ENCODE results near the gene RGCC.

Gene RGCC

DNA sequence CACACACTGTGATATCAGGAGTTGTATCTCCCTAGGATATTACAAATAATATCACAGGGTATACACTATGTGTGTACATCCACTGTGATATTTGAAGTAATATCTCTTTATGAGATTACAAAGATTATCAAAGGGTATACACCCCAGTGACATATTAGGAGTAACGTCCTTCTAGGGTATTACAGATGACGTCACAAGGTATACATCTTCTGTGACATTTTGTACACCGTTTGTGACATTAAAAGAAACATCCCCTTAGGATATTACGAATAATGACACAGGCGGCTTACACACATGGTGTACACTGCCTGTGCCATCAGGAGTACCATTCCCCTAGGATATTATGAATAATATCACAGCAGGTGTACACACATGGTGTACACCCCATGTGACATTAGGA, 13.4 kb upstream of the RGCC start:
- Histone ChIP-seq H3K27ac (ENCODE audit: extremely low read depth, low read depth, low read length) (no peak overlapping the region), H3K4me1 (ENCODE audit: control insufficient read depth, insufficient read depth, low read length) (no peaks in the 10 kb centered on the region), H3K36me3 (ENCODE audit: control insufficient read depth in 2 of 2, insufficient read depth in 1 of 2, low read length in 2 of 2) (no peaks in the 10 kb centered on the region), H3K9me3 (ENCODE audit: control insufficient read depth, insufficient read depth, low read depth, low read length) (no peaks in the 10 kb centered on the region), H3K4me3 (ENCODE audit: low read depth, low read length) (no peak overlapping the region)
- ChIA-PET POLR2A (no interaction called here), CTCF (no interaction called here)
- no peak for TF ChIP-seq ZNF354C (tag by site-specific recombination; IDR thresholded peaks at IDR 0.05; ENCODE audit: borderline replicate concordance, low read depth)
- TF ChIP-seq, protein P1, sequence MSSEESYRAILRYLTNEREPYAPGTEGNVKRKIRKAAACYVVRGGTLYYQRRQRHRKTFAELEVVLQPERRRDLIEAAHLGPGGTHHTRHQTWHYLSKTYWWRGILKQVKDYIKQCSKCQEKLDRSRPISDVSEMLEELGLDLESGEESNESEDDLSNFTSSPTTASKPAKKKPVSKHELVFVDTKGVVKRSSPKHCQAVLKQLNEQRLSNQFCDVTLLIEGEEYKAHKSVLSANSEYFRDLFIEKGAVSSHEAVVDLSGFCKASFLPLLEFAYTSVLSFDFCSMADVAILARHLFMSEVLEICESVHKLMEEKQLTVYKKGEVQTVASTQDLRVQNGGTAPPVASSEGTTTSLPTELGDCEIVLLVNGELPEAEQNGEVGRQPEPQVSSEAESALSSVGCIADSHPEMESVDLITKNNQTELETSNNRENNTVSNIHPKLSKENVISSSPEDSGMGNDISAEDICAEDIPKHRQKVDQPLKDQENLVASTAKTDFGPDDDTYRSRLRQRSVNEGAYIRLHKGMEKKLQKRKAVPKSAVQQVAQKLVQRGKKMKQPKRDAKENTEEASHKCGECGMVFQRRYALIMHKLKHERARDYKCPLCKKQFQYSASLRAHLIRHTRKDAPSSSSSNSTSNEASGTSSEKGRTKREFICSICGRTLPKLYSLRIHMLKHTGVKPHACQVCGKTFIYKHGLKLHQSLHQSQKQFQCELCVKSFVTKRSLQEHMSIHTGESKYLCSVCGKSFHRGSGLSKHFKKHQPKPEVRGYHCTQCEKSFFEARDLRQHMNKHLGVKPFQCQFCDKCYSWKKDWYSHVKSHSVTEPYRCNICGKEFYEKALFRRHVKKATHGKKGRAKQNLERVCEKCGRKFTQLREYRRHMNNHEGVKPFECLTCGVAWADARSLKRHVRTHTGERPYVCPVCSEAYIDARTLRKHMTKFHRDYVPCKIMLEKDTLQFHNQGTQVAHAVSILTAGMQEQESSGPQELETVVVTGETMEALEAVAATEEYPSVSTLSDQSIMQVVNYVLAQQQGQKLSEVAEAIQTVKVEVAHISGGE (tag by site-specific recombination; conservative IDR thresholded peaks at IDR 0.05; ENCODE audit: low read depth), result no peak
- TF ChIP-seq ZNF555 (tag by site-specific recombination; conservative IDR thresholded peaks at IDR 0.05), result no peak
- TF ChIP-seq, protein P2, sequence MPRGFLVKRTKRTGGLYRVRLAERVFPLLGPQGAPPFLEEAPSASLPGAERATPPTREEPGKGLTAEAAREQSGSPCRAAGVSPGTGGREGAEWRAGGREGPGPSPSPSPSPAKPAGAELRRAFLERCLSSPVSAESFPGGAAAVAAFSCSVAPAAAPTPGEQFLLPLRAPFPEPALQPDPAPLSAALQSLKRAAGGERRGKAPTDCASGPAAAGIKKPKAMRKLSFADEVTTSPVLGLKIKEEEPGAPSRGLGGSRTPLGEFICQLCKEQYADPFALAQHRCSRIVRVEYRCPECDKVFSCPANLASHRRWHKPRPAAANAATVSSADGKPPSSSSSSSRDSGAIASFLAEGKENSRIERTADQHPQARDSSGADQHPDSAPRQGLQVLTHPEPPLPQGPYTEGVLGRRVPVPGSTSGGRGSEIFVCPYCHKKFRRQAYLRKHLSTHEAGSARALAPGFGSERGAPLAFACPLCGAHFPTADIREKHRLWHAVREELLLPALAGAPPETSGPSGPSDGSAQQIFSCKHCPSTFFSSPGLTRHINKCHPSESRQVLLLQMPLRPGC (tag by site-specific recombination; IDR thresholded peaks at IDR 0.05), result no peak

DNA sequence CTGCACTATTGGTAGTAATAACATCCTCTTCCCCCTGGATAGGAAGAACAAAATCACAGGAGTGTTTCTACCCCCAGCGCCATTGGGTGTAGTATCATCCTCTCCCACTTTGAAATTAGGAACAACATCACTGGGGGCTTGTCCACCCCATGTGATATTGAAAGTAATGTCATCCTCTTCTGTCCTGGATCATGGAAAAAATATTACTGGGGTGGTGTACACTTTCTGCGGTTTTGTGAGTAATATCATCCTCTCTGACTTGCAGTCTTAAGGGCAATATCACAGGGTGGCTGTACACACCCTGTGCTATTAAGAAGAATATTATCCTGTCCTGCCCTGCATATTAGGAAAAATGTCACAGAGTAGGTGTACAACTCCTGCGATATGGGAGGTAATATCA, 4.9 kb upstream of the RGCC start:
- CTCF ChIA-PET, result interaction anchor here (0.5 kb wide), 1 partner anchor 658 kb away, joined by 3 read pairs; no protein-coding TSS in a partner anchor
- no peaks in the 10 kb centered on the region for H3K36me3 ChIP-seq (ENCODE audit: control insufficient read depth in 2 of 2, insufficient read depth in 1 of 2, low read length in 2 of 2)
- no peak overlapping the region for H3K27ac ChIP-seq (ENCODE audit: extremely low read depth, low read depth, low read length)
- POLR2A ChIA-PET, result no interaction called here
- no peaks in the 10 kb centered on the region for H3K4me1 ChIP-seq (ENCODE audit: control insufficient read depth, insufficient read depth, low read length)
- H3K4me3 ChIP-seq (ENCODE audit: low read depth, low read length), result no peak overlapping the region
- no peaks in the 10 kb centered on the region for H3K9me3 ChIP-seq (ENCODE audit: control insufficient read depth, insufficient read depth, low read depth, low read length)
- TF ChIP-seq, protein P3, sequence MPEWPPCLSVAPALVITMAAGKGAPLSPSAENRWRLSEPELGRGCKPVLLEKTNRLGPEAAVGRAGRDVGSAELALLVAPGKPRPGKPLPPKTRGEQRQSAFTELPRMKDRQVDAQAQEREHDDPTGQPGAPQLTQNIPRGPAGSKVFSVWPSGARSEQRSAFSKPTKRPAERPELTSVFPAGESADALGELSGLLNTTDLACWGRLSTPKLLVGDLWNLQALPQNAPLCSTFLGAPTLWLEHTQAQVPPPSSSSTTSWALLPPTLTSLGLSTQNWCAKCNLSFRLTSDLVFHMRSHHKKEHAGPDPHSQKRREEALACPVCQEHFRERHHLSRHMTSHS (tag by site-specific recombination; IDR thresholded peaks at IDR 0.05), result no peak
- TF ChIP-seq ZNF239 (tag by site-specific recombination; IDR thresholded peaks at IDR 0.05) (no peak), ZNF350 (tag by site-specific recombination; IDR thresholded peaks at IDR 0.05) (no peak), ZNF561 (tag by site-specific recombination; IDR thresholded peaks at IDR 0.05; ENCODE audit: borderline replicate concordance) (no peak), ZNF621 (tag by site-specific recombination; IDR thresholded peaks at IDR 0.05) (no peak), GLI2 (tag by site-specific recombination; IDR thresholded peaks at IDR 0.05; ENCODE audit: borderline replicate concordance, low read depth) (no peak), ZNF132 (tag by site-specific recombination; IDR thresholded peaks at IDR 0.05; ENCODE audit: borderline replicate concordance) (no peak), ZNF221 (tag by site-specific recombination; IDR thresholded peaks at IDR 0.05; ENCODE audit: borderline replicate concordance) (no peak), SETDB1 (IDR thresholded peaks at IDR 0.05; ENCODE audit: insufficient read length, low read length) (no peak)
- TF ChIP-seq, protein P4, sequence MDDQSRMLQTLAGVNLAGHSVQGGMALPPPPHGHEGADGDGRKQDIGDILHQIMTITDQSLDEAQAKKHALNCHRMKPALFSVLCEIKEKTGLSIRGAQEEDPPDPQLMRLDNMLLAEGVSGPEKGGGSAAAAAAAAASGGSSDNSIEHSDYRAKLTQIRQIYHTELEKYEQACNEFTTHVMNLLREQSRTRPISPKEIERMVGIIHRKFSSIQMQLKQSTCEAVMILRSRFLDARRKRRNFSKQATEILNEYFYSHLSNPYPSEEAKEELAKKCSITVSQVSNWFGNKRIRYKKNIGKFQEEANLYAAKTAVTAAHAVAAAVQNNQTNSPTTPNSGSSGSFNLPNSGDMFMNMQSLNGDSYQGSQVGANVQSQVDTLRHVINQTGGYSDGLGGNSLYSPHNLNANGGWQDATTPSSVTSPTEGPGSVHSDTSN (CRISPR knock-in tag; IDR thresholded peaks at IDR 0.05), result no peak
- TF ChIP-seq, protein P5, sequence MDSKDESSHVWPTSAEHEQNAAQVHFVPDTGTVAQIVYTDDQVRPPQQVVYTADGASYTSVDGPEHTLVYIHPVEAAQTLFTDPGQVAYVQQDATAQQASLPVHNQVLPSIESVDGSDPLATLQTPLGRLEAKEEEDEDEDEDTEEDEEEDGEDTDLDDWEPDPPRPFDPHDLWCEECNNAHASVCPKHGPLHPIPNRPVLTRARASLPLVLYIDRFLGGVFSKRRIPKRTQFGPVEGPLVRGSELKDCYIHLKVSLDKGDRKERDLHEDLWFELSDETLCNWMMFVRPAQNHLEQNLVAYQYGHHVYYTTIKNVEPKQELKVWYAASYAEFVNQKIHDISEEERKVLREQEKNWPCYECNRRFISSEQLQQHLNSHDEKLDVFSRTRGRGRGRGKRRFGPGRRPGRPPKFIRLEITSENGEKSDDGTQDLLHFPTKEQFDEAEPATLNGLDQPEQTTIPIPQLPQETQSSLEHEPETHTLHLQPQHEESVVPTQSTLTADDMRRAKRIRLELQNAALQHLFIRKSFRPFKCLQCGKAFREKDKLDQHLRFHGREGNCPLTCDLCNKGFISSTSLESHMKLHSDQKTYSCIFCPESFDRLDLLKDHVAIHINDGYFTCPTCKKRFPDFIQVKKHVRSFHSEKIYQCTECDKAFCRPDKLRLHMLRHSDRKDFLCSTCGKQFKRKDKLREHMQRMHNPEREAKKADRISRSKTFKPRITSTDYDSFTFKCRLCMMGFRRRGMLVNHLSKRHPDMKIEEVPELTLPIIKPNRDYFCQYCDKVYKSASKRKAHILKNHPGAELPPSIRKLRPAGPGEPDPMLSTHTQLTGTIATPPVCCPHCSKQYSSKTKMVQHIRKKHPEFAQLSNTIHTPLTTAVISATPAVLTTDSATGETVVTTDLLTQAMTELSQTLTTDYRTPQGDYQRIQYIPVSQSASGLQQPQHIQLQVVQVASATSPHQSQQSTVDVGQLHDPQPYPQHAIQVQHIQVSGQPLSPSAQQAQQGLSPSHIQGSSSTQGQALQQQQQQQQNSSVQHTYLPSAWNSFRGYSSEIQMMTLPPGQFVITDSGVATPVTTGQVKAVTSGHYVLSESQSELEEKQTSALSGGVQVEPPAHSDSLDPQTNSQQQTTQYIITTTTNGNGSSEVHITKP (tag by site-specific recombination; IDR thresholded peaks at IDR 0.05), result no peak
- TF ChIP-seq, protein P6, sequence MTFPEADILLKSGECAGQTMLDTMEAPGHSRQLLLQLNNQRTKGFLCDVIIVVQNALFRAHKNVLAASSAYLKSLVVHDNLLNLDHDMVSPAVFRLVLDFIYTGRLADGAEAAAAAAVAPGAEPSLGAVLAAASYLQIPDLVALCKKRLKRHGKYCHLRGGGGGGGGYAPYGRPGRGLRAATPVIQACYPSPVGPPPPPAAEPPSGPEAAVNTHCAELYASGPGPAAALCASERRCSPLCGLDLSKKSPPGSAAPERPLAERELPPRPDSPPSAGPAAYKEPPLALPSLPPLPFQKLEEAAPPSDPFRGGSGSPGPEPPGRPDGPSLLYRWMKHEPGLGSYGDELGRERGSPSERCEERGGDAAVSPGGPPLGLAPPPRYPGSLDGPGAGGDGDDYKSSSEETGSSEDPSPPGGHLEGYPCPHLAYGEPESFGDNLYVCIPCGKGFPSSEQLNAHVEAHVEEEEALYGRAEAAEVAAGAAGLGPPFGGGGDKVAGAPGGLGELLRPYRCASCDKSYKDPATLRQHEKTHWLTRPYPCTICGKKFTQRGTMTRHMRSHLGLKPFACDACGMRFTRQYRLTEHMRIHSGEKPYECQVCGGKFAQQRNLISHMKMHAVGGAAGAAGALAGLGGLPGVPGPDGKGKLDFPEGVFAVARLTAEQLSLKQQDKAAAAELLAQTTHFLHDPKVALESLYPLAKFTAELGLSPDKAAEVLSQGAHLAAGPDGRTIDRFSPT (tag by site-specific recombination; IDR thresholded peaks at IDR 0.05), result no peak
- TF ChIP-seq, protein P7, sequence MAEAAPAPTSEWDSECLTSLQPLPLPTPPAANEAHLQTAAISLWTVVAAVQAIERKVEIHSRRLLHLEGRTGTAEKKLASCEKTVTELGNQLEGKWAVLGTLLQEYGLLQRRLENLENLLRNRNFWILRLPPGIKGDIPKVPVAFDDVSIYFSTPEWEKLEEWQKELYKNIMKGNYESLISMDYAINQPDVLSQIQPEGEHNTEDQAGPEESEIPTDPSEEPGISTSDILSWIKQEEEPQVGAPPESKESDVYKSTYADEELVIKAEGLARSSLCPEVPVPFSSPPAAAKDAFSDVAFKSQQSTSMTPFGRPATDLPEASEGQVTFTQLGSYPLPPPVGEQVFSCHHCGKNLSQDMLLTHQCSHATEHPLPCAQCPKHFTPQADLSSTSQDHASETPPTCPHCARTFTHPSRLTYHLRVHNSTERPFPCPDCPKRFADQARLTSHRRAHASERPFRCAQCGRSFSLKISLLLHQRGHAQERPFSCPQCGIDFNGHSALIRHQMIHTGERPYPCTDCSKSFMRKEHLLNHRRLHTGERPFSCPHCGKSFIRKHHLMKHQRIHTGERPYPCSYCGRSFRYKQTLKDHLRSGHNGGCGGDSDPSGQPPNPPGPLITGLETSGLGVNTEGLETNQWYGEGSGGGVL (tag by site-specific recombination; IDR thresholded peaks at IDR 0.05), result no peak

All from HEK293 (cell line).